Measurements from ENCODE around the gene BLVRB. TPM values are rescaled to one million over a fixed set of nuclear protein-coding genes. Genes with fewer than 3 reads are reported as not detected.

Gene BLVRB
- total and polyA plus RNA-seq, 2 experiments from 2014 or later, result 43.7 to 53.7 TPM

GRCh38 chr19:40512110-40512472, 46.5 kb upstream of the BLVRB start (continued):
- no peak for TF ChIP-seq CTCF (conservative IDR thresholded peaks at IDR 0.05; ENCODE audit: low read depth in 2 of 2)
- no peak for TF ChIP-seq CREB1 (CRISPR knock-in tag; IDR thresholded peaks at IDR 0.05; ENCODE audit: low read depth)
- TF ChIP-seq, protein P1, sequence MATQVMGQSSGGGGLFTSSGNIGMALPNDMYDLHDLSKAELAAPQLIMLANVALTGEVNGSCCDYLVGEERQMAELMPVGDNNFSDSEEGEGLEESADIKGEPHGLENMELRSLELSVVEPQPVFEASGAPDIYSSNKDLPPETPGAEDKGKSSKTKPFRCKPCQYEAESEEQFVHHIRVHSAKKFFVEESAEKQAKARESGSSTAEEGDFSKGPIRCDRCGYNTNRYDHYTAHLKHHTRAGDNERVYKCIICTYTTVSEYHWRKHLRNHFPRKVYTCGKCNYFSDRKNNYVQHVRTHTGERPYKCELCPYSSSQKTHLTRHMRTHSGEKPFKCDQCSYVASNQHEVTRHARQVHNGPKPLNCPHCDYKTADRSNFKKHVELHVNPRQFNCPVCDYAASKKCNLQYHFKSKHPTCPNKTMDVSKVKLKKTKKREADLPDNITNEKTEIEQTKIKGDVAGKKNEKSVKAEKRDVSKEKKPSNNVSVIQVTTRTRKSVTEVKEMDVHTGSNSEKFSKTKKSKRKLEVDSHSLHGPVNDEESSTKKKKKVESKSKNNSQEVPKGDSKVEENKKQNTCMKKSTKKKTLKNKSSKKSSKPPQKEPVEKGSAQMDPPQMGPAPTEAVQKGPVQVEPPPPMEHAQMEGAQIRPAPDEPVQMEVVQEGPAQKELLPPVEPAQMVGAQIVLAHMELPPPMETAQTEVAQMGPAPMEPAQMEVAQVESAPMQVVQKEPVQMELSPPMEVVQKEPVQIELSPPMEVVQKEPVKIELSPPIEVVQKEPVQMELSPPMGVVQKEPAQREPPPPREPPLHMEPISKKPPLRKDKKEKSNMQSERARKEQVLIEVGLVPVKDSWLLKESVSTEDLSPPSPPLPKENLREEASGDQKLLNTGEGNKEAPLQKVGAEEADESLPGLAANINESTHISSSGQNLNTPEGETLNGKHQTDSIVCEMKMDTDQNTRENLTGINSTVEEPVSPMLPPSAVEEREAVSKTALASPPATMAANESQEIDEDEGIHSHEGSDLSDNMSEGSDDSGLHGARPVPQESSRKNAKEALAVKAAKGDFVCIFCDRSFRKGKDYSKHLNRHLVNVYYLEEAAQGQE (IDR thresholded peaks at IDR 0.05; ENCODE audit: unreplicated experiment), result no peak

- H2AFZ ChIP-seq, result no peak overlapping the region
- no peaks in the 10 kb centered on the region for H3K79me2 ChIP-seq (replicated peaks; ENCODE audit: insufficient read depth)
- no peak overlapping the region for H3K27ac ChIP-seq (ENCODE audit: low read depth)
- no peak for ATAC-seq
- peaks cover 71% of the 10 kb centered on the region for H3K27me3 ChIP-seq (ENCODE audit: insufficient read depth)
- H4K20me1 ChIP-seq (replicated peaks; ENCODE audit: insufficient read depth), result no peaks in the 10 kb centered on the region
- H3K9me2 ChIP-seq (ENCODE audit: insufficient read depth), result no peaks in the 10 kb centered on the region
- Mint-ChIP-seq H3K27ac (no peak overlapping the region), H3K27me3 (ENCODE audit: insufficient read depth, low read depth, poor library complexity) (peaks cover 62% of the 10 kb centered on the region), H3K4me3 (no peak overlapping the region; the same call in 2 of the 3 replicates), H3K36me3 (ENCODE audit: low read depth) (no peaks in the 10 kb centered on the region; the same call in 2 of the 3 replicates), H3K4me1 (no peaks in the 10 kb centered on the region; the same call in 2 of the 3 replicates), H3K9me3 (peaks cover 16% of the 10 kb centered on the region)
- no peaks in the 10 kb centered on the region for H3K36me3 ChIP-seq (ENCODE audit: insufficient read depth)
- H3K4me2 ChIP-seq, result no peak overlapping the region
- peaks cover 12% of the 10 kb centered on the region; the same call in 1 of the 2 replicates for H3F3A ChIP-seq (replicated peaks; ENCODE audit: low read depth)
- DNase-seq (ENCODE audit: low spot score), result no peak
- TF ChIP-seq, protein P1 (IDR thresholded peaks at IDR 0.05; ENCODE audit: unreplicated experiment), result no peak
- TF ChIP-seq EZH2 (IDR thresholded peaks at IDR 0.05; ENCODE audit: low read depth, unreplicated experiment), result peak; percentile 20
- H3K4me1 ChIP-seq (ENCODE audit: insufficient read depth), result no peaks in the 10 kb centered on the region
- no peak overlapping the region for H3K4me3 ChIP-seq
Observed at GRCh38 chr19:40511487-40511886, 45.9 kb upstream of the BLVRB start.
